ENCODE data around the gene FHOD3. TPM values are rescaled to one million over a fixed set of nuclear protein-coding genes. Genes with fewer than 3 reads are reported as not detected.
A peak's percentile ranks its signal among the peaks of the same experiment; 100 is the strongest.

FHOD3 gene
- total RNA-seq, 1 donor from 2014 or later = 5.9 TPM

DNA sequence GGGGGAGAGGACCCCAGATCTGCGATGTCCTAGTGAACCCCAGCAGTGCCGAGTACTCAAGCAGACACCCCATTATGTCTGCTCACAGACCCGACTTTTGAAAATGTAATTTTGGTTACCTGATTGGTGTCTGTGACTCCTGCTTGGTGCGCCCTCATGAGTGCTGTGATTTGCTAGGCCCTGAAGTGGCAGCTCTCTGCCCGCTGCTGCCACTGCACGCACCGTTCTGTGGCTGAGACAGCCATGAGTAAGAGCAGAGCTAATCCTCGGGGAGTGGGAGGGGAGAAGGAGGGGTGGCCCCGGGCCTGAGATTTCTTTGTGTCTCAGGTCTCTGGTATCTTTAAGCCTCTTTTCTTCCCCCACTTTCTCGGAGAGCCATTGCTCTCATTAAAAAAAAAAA, 18.2 kb downstream of the FHOD3 start:
- no peak for FAIRE-seq
- Mint-ChIP-seq H3K4me3 (ENCODE audit: unreplicated experiment) (no peak overlapping the region), H3K4me1 (ENCODE audit: low read depth, unreplicated experiment) (peaks cover 37% of the 10 kb centered on the region)

DNA sequence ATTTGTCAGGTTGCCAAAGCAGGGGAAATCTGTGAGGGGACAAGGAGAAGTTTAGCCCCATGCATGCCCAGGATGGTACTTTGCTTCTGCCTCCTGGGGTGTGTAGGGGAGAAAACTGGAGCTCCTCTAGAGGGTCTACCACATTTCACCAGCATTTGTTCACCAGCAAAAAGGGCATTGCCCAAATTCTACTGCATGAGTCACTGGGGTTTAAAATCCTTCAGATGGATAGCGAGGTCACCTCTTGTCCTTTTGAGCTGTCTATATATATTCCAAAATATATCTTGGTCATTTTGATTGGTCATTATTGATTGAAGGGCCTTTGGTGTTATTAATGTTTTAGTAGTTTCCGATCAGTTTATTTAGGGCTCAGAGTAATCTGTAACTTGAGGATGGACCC, 18.7 kb downstream of the FHOD3 start:
- H3K36me3 Mint-ChIP-seq (ENCODE audit: low read depth, unreplicated experiment) = no peaks in the 10 kb centered on the region
- Histone ChIP-seq H3K36me3 (ENCODE audit: insufficient read depth, low read length) (no peaks in the 10 kb centered on the region), H4K20me1 (ENCODE audit: insufficient read depth, low read length) (no peaks in the 10 kb centered on the region), H3K4me3 (ENCODE audit: insufficient read depth, low read depth, low read length) (no peak overlapping the region), H3K27ac (ENCODE audit: low read depth, low read length) (peak overlapping the region; percentile 82), H3K27me3 (ENCODE audit: insufficient read depth, low read length) (no peaks in the 10 kb centered on the region), H3K4me1 (ENCODE audit: insufficient read depth, low read length) (peaks cover 40% of the 10 kb centered on the region), H3K9ac (ENCODE audit: low read length) (peak overlapping the region; percentile 73), H3K9me3 (ENCODE audit: insufficient read depth, low read depth, low read length) (no peaks in the 10 kb centered on the region), H2AFZ (ENCODE audit: low read depth, low read length) (no peak overlapping the region), H3K4me2 (ENCODE audit: low read length) (peak overlapping the region; percentile 45), H3K79me2 (ENCODE audit: insufficient read depth, low read length) (peaks cover 21% of the 10 kb centered on the region)
- TF ChIP-seq, protein P1, sequence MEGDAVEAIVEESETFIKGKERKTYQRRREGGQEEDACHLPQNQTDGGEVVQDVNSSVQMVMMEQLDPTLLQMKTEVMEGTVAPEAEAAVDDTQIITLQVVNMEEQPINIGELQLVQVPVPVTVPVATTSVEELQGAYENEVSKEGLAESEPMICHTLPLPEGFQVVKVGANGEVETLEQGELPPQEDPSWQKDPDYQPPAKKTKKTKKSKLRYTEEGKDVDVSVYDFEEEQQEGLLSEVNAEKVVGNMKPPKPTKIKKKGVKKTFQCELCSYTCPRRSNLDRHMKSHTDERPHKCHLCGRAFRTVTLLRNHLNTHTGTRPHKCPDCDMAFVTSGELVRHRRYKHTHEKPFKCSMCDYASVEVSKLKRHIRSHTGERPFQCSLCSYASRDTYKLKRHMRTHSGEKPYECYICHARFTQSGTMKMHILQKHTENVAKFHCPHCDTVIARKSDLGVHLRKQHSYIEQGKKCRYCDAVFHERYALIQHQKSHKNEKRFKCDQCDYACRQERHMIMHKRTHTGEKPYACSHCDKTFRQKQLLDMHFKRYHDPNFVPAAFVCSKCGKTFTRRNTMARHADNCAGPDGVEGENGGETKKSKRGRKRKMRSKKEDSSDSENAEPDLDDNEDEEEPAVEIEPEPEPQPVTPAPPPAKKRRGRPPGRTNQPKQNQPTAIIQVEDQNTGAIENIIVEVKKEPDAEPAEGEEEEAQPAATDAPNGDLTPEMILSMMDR (IDR thresholded peaks at IDR 0.05; ENCODE audit: insufficient read depth, low read depth, low read length) = no peak
- TF ChIP-seq EZH2 (IDR thresholded peaks at IDR 0.05; ENCODE audit: insufficient read depth, low read length) = no peak
- H3K27ac Mint-ChIP-seq (ENCODE audit: unreplicated experiment) = no peak overlapping the region
- no peak for FAIRE-seq
- H3K27me3 Mint-ChIP-seq (ENCODE audit: low read depth, unreplicated experiment) = no peaks in the 10 kb centered on the region
- peaks cover 18% of the 10 kb centered on the region for H3K9me3 Mint-ChIP-seq (ENCODE audit: unreplicated experiment)
- H3K4me3 Mint-ChIP-seq (ENCODE audit: unreplicated experiment) = no peak overlapping the region
- H3K4me1 Mint-ChIP-seq (ENCODE audit: low read depth, unreplicated experiment) = peaks cover 36% of the 10 kb centered on the region
- no peak for DNase-seq (ENCODE audit: low read depth)

More for the DNA sequence above, 18.2 kb downstream of the FHOD3 start:
- Histone ChIP-seq H3K27me3 (ENCODE audit: insufficient read depth, low read length) (no peaks in the 10 kb centered on the region), H4K20me1 (ENCODE audit: insufficient read depth, low read length) (no peaks in the 10 kb centered on the region), H3K4me2 (ENCODE audit: low read length) (peak overlapping the region; percentile 45), H3K9me3 (ENCODE audit: insufficient read depth, low read depth, low read length) (no peaks in the 10 kb centered on the region), H3K4me3 (ENCODE audit: insufficient read depth, low read depth, low read length) (no peak overlapping the region), H3K9ac (ENCODE audit: low read length) (peak overlapping the region; percentile 73), H3K27ac (ENCODE audit: low read depth, low read length) (peak overlapping the region; percentile 82), H3K79me2 (ENCODE audit: insufficient read depth, low read length) (peaks cover 21% of the 10 kb centered on the region), H2AFZ (ENCODE audit: low read depth, low read length) (peak overlapping the region; percentile 63), H3K36me3 (ENCODE audit: insufficient read depth, low read length) (no peaks in the 10 kb centered on the region), H3K4me1 (ENCODE audit: insufficient read depth, low read length) (peaks cover 39% of the 10 kb centered on the region)
- peak; percentile 80 for DNase-seq (ENCODE audit: low read depth)
- H3K9me3 Mint-ChIP-seq (ENCODE audit: unreplicated experiment) = peaks cover 18% of the 10 kb centered on the region
- no peak for TF ChIP-seq EZH2 (IDR thresholded peaks at IDR 0.05; ENCODE audit: insufficient read depth, low read length)
- TF ChIP-seq, protein P1 (IDR thresholded peaks at IDR 0.05; ENCODE audit: insufficient read depth, low read depth, low read length) = no peak
- H3K36me3 Mint-ChIP-seq (ENCODE audit: low read depth, unreplicated experiment) = peaks cover 2% of the 10 kb centered on the region
- no peaks in the 10 kb centered on the region for H3K27me3 Mint-ChIP-seq (ENCODE audit: low read depth, unreplicated experiment)
- H3K27ac Mint-ChIP-seq (ENCODE audit: unreplicated experiment) = peak overlapping the region; percentile 92

- peaks cover 7% of the 10 kb centered on the region for H3K27me3 Mint-ChIP-seq (ENCODE audit: low read depth, unreplicated experiment)
- no peak overlapping the region for H3K27ac ChIP-seq (ENCODE audit: low read depth, low read length)
- peaks cover 18% of the 10 kb centered on the region for H3K9me3 Mint-ChIP-seq (ENCODE audit: unreplicated experiment)
- DNase-seq (ENCODE audit: low read depth) (peak; percentile 53), FAIRE-seq (no peak)
- H3K9me3 ChIP-seq (ENCODE audit: insufficient read depth, low read depth, low read length) = no peaks in the 10 kb centered on the region
- no peak for TF ChIP-seq EZH2 (IDR thresholded peaks at IDR 0.05; ENCODE audit: insufficient read depth, low read length)
- TF ChIP-seq, protein P1 (IDR thresholded peaks at IDR 0.05; ENCODE audit: insufficient read depth, low read depth, low read length) = no peak
- H3K4me3 Mint-ChIP-seq (ENCODE audit: unreplicated experiment) = no peak overlapping the region
- no peak overlapping the region for H3K4me3 ChIP-seq (ENCODE audit: insufficient read depth, low read depth, low read length)
- H3K36me3 ChIP-seq (ENCODE audit: insufficient read depth, low read length) = no peaks in the 10 kb centered on the region
- H3K4me1 ChIP-seq (ENCODE audit: insufficient read depth, low read length) = peaks cover 9% of the 10 kb centered on the region
- peaks cover 3% of the 10 kb centered on the region for H3K36me3 Mint-ChIP-seq (ENCODE audit: low read depth, unreplicated experiment)
- H3K9ac ChIP-seq (ENCODE audit: low read length) = no peak overlapping the region
- no peaks in the 10 kb centered on the region for H3K27me3 ChIP-seq (ENCODE audit: insufficient read depth, low read length)
- no peak overlapping the region for H2AFZ ChIP-seq (ENCODE audit: low read depth, low read length)
- H3K27ac Mint-ChIP-seq (ENCODE audit: unreplicated experiment) = peak overlapping the region; percentile 16
- H3K4me2 ChIP-seq (ENCODE audit: low read length) = peak overlapping the region; percentile 64
- peaks cover 10% of the 10 kb centered on the region for H3K4me1 Mint-ChIP-seq (ENCODE audit: low read depth, unreplicated experiment)
- H4K20me1 ChIP-seq (ENCODE audit: insufficient read depth, low read length) = no peaks in the 10 kb centered on the region
- peaks cover 15% of the 10 kb centered on the region for H3K79me2 ChIP-seq (ENCODE audit: insufficient read depth, low read length)
Observed at GRCh38 chr18:36321658-36322407, 24.3 kb downstream of the FHOD3 start.
